ENCODE measurements around the gene C1QTNF6. TPM values are rescaled to one million over a fixed set of nuclear protein-coding genes. Genes with fewer than 3 reads are reported as not detected.

C1QTNF6 gene
- total RNA-seq, 2 donors from 2014 or later: 9.9 to 14.2 TPM

DNA sequence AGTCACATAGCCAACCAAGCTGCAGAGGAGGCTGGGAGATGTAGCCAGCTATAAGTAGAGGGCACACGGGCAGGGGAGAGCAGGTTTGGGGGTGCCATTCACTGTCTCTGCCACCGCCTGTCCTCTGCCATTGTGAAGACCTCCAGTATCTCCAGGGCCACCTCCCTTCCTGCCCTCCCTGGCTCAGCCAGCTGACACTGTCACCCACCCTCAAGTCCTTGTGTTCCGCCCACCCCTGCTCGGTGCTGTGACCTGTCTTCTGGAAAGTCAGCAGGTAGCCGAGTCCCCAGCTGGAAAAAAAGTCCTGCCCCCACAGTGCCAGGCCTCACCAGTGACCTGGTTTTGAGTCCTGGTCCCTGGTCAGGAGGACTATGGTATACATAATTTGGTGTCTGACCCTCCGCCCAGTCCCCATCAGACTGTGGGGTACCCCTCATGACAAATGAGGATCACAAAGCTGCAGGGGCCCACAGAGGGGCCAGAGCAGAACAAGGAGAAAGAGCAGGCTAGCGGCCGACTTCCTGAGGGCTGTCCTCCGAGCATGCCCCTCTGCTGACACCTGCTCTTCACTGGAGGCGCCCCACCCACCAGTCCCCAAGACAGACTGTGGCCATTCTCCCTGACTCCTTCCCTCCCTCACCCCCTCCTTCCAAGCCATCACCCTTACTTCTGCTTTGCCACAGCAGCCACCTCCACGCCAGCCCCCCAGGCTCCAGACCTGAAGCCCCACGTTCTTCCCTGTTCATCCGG is 31.2 kb downstream of the C1QTNF6 start:
- no peak for DNase-seq
- intact Hi-C loops (cut with DNase I, micrococcal nuclease): no loop called here
- ATAC-seq: no peak

DNA sequence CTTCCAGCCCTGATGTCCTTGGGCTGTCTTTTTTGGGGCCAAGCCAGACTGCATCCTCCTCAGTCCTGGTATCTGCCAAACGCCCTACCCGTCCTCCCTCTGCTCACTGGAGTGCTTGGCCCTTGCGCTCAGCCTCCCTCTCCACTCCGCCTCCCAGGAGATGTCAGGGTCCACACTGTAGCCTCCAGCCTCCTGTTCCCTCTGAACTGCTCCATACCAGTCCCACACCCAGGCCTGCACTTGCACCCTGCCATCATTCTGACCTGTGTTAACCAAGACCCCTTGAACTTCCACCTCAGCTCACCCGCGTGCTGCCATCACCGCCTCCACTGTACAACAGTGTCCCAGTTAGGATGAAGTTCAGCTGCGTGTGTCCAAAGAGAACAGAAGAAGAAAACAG is 32.1 kb downstream of the C1QTNF6 start:
- ATAC-seq (no peak), DNase-seq (no peak)
- intact Hi-C loops (cut with DNase I, micrococcal nuclease): no loop called here

DNA sequence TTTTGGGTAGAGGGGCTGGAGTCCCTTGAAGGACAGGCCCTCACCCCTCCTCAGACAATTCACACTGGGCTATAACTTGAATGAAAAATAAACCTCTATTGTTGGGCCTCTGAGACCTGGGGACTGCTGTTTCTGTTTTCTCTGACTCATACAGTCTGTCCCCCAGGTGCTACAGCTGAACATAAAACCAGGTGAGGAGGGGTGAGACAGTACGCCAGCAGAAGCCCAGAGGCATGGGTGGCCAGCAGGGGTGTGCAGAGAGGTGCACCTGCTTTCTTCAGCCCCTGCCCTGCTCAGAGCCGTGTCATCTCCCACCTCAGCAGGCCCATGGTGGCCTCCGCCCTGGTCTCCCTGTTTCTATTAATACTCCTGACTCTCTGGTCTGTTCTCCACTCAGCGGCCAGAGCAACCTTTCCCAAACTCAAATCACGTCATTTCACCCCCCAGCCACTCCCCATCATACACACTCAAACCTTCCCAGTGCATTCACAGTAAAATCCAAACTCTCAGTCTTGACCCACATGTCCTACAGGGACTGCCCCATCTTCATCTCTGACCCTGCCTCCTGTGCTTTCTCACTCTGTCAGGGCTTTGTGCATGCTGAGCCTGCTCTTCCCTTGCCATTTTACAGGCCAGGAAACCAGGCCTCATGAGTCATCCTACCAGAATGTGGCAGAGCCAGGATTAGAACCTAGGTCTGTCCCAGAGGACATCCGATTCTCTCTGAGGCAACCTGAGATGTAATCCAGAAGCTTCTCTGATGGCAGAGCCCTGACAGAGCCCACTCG is 32.9 kb downstream of the C1QTNF6 start:
- DNase-seq: no peak
- intact Hi-C loops (cut with DNase I, micrococcal nuclease): no loop called here

DNA sequence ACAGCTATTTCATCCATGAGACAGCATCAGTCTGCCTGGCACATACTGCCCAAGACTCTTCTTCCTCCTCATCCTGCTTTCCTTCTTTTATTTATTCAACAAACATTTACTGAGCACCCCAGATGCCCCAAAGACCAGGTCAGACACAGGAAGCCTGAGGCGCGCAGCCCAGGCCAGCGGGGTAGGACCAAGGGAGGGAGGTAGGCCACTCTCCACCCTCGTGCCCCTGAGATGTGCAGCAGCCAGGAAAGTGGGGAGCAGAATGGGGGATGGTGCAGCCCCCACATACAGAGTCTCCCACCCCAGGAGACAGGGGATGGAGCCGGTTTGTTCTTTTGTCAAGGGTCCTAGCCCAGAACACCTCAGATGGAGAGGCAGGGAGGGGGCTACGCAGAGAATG is 34.1 kb downstream of the C1QTNF6 start:
- ATAC-seq (no peak), DNase-seq (no peak)
- intact Hi-C loops (cut with DNase I, micrococcal nuclease): no loop called here

More for the DNA sequence above, 32.9 kb downstream of the C1QTNF6 start:
- ATAC-seq: no peak

DNA sequence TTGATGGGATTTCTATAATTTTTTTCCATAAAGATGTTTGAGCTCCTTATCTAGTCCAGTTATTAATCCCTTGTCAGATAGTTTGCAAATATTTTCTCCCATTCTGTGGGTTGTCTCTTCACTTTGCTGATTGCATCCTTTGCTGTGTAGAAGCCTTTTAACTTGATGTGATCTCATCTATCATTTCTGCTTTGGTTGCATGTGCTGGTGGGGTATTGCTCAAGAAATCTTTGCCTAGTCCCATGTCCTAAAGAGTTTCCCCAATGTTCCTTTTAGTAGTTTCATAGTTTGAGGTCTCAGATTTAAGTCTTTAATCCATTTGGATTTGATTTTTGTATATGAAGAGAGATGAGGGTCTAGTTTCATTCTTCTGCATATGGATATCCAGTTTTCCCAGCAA is 36.6 kb downstream of the C1QTNF6 start:
- ATAC-seq: no peak
- DNase-seq: no peak
- intact Hi-C loops (cut with DNase I, micrococcal nuclease): no loop called here

DNA sequence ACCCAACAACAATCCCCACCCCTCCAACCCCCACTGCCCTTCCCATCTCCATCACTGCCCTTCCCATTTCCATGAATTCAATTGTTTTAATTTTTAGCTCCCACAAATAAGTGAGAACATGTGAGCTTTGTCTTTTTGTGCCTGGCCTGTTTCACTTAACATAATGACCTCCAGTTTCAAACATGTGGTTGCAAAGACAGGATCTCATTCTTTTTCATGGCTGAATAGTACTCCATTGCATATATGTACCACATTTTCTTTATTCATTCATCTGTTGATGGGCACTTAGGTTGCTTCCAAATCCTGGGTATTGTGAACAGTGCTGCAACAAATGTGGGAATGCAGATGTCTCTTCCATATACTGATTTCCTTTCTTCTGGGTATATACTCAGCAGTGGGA is 37.3 kb downstream of the C1QTNF6 start:
- ATAC-seq: no peak
- no peak for DNase-seq
- intact Hi-C loops (cut with DNase I, micrococcal nuclease): no loop called here

DNA sequence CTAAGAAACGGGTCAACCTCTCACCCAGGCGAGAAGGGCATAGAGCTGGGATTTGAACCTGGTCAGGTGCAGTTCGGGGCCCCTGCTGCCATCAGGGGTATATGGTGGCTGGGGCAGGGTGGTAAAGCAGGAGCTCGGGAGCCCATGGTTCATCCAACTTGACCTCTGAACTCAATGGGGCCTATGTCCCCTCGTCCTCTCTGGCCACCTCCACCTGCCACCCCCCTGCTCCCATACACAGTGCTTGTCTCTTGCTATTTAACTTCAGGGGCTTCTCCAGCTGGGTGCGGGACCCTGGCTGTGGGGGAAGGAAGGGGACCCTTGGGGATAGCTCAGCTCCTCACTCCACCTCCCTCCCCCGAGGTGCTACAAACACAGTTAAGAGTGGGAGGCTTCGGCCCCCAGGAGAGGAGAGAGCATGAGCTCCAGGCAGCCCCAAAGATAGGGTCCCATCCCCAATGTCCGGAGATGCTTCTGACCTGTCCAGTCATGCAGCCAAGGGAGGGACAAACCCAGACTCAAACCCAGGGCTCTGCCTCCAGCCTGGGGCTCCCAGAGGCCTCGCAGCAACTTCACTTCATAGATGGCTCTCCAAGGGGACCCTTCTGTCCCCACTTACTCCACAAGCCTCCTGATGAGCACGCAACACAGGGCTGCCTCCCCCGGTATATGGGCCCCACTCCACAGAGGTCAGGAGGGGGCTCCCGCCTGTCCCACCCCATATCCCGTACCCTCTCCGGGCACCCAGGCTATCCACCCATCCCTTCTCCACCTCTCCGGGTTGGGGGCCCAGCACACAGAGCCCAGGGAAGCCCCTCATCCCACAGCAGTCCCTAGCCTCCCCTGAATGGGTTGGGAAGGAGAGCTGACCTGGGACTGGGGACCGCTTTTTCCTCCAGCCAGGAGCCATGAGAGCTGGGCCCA is 39.0 kb downstream of the C1QTNF6 start:
- ATAC-seq (no peak), DNase-seq (no peak)
- intact Hi-C loops (cut with DNase I, micrococcal nuclease): no loop called here

DNA sequence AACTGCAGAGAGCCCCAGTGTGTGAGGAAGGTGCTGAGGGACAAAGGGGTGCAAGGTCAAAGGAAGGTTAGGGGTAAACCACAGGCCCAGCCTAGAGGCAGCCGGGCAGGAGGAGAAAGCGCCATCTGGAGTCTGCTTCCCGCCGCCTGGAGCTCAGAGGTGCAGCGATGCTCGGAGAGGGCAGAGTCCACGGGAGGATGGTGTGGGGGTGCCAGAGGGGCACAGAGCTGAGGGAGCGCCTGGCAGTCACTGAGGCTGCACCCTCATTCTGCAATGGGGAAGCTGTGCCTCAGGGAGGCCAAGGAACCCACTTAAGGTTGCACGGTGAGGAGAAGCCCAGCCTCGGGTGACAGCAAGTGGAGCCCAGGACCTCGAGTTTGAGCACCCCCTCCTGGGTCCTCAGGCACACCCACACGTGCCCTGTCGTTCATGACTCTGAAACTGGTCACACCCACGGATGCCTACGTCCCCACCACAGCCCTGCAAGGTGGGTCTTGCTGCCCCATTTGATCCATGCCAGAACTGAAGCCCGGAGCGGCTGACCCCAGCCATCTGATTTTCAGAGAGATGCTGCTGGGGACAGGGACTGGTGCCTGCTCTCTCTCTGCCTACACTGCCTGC is 39.9 kb downstream of the C1QTNF6 start:
- no peak for DNase-seq
- intact Hi-C loops (cut with DNase I, micrococcal nuclease): no loop called here
- ATAC-seq: peak; percentile 31

DNA sequence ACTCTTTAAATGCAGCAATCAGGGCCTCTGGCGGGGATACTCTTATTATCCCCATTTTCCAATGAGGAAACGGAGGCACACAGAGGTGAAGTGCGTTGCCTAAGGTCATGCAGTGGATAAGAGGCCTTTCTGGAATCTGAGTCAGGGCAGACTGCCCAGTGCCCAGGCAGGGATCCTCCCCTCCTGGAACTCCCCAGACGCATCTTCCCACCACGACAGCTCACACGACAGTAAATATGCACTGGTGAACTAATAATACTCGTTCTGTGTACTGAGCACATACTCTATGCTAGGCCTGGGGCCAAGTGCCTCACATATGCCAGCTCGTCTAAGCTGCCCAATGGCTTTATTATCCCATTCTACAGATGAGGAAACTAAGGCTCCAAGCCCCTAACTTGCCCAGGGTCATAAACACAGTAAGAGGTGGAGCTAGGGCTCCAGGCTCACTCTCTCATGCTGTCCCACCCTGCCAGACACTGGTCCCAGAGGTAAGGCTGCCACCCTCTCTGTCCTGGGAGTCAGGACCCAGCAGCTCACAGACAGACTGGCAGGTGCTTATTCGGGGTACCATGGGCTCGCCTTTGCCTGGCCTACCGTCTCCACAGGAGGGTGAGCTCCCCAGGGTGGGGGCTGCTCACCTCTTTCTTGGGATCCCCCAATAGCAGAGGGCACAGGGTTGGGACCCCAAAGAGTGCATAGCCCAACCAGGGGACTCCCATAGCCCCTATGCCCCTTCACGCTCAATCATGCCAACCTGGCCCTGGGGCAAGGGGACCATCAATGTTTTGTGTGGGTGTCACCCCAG is 40.7 kb downstream of the C1QTNF6 start:
- intact Hi-C loops (cut with DNase I, micrococcal nuclease): no loop called here
- ATAC-seq (no peak), DNase-seq (no peak)

DNA sequence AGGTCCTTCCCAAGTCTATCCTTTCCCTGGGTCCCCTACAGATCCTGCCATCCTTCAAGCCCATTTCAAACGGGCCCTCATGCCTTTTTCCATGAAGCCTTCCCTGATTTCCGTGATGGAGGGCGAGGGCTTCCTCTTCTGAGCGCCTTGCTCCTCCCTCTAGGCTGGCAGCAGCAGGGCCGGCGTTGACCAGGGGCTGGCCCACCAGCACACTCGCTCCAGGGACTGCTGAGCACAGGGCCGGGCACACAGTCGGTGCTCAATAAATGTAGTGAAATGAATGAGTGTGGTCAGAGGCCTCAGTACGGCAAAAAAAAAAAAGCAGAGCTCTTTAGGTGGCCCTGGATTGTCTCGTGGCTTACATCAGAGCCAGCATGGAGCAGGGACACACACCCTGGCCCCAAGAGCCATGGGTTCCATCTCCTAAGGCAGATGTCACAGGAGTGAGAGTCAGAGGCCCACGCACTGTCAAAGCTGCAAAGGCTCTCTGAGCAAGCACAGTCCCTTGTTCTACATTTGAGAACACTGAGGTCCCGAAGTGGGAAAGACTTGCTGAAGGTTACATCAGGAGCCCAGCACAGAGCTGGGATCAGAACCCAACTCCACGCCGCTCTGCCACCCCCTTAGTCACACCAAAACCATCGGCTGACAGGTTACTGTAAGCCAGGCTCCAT is 41.4 kb downstream of the C1QTNF6 start:
- ATAC-seq (no peak), DNase-seq (no peak)
- intact Hi-C loops (cut with DNase I, micrococcal nuclease): no loop called here

DNA sequence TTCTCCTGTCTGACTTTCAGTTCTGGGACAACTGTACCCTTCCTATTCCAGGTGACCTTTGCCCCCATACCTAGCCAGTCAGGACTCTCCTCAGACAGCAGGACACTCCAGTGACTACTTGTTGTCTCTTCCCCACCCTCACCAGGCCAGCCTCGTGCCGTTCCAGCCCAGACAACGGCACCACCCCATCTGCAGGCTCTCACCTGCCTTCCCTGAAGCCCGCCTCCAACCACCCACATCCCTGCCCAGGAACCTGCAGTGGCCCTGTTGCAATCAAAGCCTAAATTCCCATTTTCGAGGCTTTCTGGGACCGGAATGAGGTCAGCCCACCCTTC is 42.0 kb downstream of the C1QTNF6 start:
- intact Hi-C loops (cut with DNase I, micrococcal nuclease): no loop called here
- DNase-seq (no peak), ATAC-seq (peak; percentile 73)

DNA sequence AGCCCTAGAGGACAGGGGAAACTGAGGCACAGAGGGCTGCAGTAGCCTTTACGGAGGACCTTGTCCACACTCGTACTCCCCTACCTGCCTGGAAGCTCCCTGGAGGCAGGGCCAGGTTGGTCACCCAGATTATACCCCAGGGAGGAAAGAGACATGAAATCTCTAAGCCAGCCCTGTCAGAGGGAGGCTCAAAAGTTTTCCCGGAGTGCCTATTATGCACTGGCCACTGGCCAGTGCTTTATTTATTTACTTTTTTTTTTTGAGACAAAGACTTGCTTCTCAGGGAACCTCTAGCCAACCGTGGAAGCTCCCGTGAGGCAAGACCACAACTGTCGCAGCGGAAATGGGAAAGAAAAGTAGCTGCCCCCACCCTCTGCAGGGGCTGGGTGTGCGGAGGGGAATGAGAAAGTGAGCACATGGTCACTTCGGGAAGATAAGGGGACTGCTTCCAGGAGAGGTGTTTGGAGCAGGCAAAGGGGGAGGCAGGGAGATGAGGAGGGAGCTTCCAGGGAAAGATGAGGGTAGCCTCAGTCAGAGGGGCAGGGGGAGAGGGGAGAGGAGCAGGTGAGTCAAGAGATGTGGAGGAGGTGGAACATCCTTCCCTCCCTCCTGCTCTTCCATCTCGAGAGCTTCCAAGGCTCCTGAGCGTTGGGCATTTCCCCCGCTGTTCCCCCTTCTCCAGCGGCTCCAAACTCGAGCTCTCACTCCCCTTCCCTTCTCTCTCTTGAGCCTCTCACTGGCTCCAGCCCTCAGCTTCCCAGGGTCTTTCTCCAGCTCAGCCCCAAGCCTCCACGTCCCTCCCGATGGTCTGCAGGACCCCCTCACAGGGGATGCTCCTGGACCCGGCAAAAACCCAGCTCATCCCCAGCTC is 42.6 kb downstream of the C1QTNF6 start:
- no peak for DNase-seq
- ATAC-seq: no peak
- intact Hi-C loops (cut with DNase I, micrococcal nuclease): no loop called here

DNA sequence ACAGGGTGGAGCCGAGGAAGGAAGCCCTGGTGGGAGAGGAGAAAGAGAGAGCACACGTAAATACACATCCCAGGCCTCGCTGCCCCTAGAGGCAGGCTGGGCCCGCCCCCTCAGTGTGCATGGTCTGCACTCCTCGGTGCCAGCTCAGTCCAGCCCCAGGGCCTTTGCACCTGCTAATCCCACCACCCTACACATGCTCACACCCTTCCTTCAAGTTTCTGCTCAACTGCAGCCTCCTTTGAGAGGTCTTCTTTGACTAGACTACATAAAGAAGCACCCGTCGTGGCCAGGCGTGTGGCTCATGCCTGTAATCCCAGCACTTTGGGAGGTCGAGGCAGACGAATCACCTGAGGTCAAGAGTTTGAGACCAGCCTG is 43.9 kb downstream of the C1QTNF6 start:
- ATAC-seq (no peak), DNase-seq (no peak)
- intact Hi-C loops (cut with DNase I, micrococcal nuclease): no loop called here

DNA sequence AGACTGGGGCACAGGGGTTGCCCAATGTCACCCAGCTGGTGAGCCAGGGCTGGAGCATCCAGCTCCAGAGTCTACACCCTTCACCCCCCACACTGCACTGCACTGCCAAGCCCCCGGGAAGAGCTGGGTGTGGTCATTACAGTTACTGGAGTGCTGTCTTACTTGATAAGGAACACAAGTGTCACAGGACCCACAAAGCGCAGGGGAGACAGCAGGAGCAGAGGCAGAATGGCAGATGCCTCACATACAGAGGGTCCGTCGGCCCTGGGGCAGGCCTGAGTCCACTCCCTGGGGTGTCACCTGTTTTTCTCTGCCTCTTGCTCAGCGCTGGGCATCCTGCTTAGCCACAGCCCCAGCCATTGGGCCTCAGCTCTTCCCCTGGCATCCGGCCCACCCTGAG is 46.1 kb downstream of the C1QTNF6 start:
- intact Hi-C loops (cut with DNase I, micrococcal nuclease): no loop called here
- ATAC-seq (no peak), DNase-seq (no peak)

DNA sequence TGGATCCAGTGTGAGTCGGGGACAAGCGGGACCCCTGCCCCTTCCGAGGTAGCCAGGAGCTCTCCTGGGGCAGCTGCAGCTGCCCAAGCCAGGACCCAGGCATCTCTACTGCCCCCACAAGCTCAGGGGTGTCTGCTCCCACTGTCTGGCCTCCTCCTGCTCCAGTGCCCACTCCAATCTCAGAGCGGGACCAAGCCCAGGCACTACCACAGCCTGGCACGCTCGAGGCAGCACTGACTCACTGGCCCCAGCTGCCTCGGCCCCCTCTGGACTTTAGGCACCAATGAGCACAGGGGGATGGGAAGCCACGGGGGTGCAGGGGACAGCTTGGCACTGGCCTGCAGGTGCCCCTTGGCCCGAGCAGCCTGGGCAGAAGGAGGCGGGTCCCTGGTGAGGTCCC is 46.6 kb downstream of the C1QTNF6 start:
- intact Hi-C loops (cut with DNase I, micrococcal nuclease): no loop called here
- ATAC-seq (no peak), DNase-seq (no peak)

DNA sequence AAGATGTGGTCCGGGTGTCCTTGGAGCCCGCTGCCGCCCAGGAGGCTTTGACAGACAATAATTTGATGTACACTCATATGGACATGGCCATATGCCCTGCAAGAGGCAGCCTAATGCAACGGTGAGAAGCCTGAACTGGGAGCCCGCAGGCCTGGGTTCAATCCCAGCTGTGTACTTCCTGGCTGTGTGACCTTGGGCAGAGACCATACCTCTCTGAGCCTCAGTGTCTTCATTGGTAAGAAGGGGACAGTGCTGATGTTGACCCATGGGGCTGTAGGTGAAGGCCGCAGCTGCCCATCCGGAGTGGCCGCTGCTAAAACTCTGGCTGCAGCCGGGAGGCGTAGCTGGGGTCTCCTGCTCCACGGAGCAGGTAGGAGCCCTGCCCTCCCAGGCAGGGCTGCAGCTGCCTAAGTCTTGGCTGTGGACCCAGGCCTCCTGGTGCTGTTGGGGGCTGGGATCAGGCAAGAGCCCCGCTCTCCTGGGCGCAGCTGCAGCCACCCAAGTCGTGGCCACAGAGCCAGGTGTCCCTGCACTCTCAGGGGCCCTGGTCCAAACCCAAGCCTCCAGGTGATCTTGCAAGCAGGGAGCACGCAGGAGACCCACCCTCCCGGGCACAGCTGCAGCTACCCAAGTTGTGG is 47.2 kb downstream of the C1QTNF6 start:
- ATAC-seq (no peak), DNase-seq (no peak)
- intact Hi-C loops (cut with DNase I, micrococcal nuclease): no loop called here

DNA sequence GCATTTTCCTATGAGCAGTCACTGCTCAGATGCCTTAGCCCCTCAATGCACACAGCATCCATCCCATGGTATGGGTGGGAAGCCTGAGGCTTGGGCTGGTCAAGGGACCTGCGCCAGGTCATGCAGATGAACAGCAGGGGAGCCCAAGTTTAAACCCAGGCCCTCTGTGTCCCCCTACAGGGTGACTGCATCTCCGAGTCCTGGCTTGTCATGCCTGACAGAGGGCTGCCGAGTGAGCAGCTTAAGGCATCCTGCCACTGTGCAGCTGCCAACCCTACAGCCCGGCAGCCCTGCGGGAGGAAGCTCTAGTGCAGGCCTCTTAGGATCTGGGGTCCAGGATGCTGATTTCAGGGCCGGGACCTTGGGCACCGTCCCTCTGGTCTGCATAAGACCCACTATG is 48.3 kb downstream of the C1QTNF6 start:
- intact Hi-C loops (cut with DNase I, micrococcal nuclease): no loop called here
- ATAC-seq: no peak
- no peak for DNase-seq
